ENCODE measurements around the gene FBXO21.

DNA sequence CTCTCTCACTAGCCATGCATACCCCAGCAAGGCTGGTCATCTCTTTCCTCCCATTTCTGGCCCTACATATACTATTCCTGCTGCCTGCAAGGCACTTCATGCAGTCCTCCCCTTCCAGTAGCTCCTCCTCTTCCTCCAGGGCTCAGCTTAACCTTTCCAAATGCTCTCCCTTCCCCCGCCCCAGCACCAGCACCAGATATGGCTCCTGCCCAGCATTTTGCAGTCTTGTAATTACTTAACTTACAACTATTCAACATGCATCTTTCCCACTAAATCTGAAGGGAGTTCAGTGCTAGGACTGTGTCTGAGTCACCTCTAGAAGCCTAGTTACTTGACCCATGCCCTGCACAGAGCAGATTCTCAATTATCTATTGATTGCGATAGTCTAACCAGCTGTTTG lies 1.8 kb upstream of the FBXO21 start:
- TF ChIP-seq, protein P1, sequence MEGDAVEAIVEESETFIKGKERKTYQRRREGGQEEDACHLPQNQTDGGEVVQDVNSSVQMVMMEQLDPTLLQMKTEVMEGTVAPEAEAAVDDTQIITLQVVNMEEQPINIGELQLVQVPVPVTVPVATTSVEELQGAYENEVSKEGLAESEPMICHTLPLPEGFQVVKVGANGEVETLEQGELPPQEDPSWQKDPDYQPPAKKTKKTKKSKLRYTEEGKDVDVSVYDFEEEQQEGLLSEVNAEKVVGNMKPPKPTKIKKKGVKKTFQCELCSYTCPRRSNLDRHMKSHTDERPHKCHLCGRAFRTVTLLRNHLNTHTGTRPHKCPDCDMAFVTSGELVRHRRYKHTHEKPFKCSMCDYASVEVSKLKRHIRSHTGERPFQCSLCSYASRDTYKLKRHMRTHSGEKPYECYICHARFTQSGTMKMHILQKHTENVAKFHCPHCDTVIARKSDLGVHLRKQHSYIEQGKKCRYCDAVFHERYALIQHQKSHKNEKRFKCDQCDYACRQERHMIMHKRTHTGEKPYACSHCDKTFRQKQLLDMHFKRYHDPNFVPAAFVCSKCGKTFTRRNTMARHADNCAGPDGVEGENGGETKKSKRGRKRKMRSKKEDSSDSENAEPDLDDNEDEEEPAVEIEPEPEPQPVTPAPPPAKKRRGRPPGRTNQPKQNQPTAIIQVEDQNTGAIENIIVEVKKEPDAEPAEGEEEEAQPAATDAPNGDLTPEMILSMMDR (IDR thresholded peaks at IDR 0.05; ENCODE audit: low read depth, low read length, poor library complexity, severe bottlenecking), result no peak
- no peak for TF ChIP-seq EZH2phosphoT487 (IDR thresholded peaks at IDR 0.05; ENCODE audit: borderline replicate concordance, low read length)

Data from DOHH2 (cell line).